PC-3 (cell line): Measurements from ENCODE around the gene LAMB4. TPM values are rescaled to one million over a fixed set of nuclear protein-coding genes. Genes with fewer than 3 reads are reported as not detected.
A peak's percentile ranks its signal among the peaks of the same experiment; 100 is the strongest.

Source experiments
- ATAC-seq: fragments of 200-7000 bp; cut with Tn5 transposase; 2 replicates; pipeline ENCODE4 v1.9.1; 2020; ENCODE audit warnings: mild to moderate bottlenecking, moderate library complexity
- BruUV-seq: library from RNA; stranded (reverse); fragments of 400-500 nt; replicated peaks from 2 replicates; lab custom pipeline; 2021; lab: Mats Ljungman, UMichigan
- CTCF ChIA-PET: fragments of 300-600 bp; sonication (Branson Sonifier 250); formaldehyde crosslinking; loops from one replicate; lab custom pipeline; 2022; ENCODE audit warnings: antibody characterized with exemption; lab: Charles Lee
- POLR2A ChIA-PET: fragments of 300-600 bp; sonication (Branson Sonifier 250); formaldehyde crosslinking; loops from one replicate; lab custom pipeline; 2022; ENCODE audit warnings: antibody characterized with exemption; ENCODE audit not compliant: unreplicated experiment; lab: Charles Lee
- DNase-seq: peaks from one replicate; pipeline ENCODE4 v3.0.0-alpha.2; 2015
- H2AFZ ChIP-seq: fragments of 300-600 bp; sonication (generic); 2 replicates; pipeline ENCODE4 v1.6.0; 2016; ENCODE audit warnings: antibody characterized with exemption, low read length
- H3F3A ChIP-seq: fragments of 300-600 bp; sonication (generic); one replicate; pipeline ENCODE4 v1.6.0; 2017; ENCODE audit warnings: antibody characterized with exemption, low read length, control low read depth, mild to moderate bottlenecking; ENCODE audit not compliant: unreplicated experiment
- H3K27ac ChIP-seq: fragments of 300-600 bp; sonication (generic); 2 replicates; pipeline ENCODE4 v1.5.1; 2016; ENCODE audit warnings: mild to moderate bottlenecking, low read length
- H3K27me3 ChIP-seq: fragments of 300-600 bp; sonication (generic); 2 replicates; pipeline ENCODE4 v1.6.1; 2016; ENCODE audit warnings: low read length, mixed read lengths
- H3K36me3 ChIP-seq: fragments of 300-600 bp; sonication (generic); 2 replicates; pipeline ENCODE4 v1.6.1; 2016; ENCODE audit warnings: low read depth, mixed run types, low read length, mixed read lengths
- H3K4me1 ChIP-seq: fragments of 300-600 bp; sonication (generic); 2 replicates; pipeline ENCODE4 v1.5.1; 2016; ENCODE audit warnings: low read length; ENCODE audit not compliant: insufficient read depth
- H3K4me2 ChIP-seq: fragments of 300-600 bp; sonication (generic); 2 replicates; pipeline ENCODE4 v1.6.0; 2016; ENCODE audit warnings: low read length
- H3K4me3 ChIP-seq: fragments of 300-600 bp; sonication (generic); 2 replicates; pipeline ENCODE4 v1.5.1; 2016; ENCODE audit warnings: mild to moderate bottlenecking, low read length, mixed read lengths
- H3K79me2 ChIP-seq: fragments of 300-600 bp; sonication (generic); 2 replicates; pipeline ENCODE4 v1.6.1; 2017; ENCODE audit warnings: low read length, mixed read lengths
- H3K9ac ChIP-seq: fragments of 300-600 bp; sonication (generic); 2 replicates; pipeline ENCODE4 v1.6.0; 2016; ENCODE audit warnings: mild to moderate bottlenecking, low read length
- H3K9me2 ChIP-seq: fragments of 300-600 bp; sonication (generic); replicated peaks from 2 replicates; pipeline ENCODE4 v1.6.1; 2016; ENCODE audit warnings: mixed run types, low read length, mixed read lengths
- H3K9me3 ChIP-seq: fragments of 300-600 bp; sonication (generic); 2 replicates; pipeline ENCODE4 v1.6.1; 2016; ENCODE audit warnings: low read length, mixed read lengths
- H4K20me1 ChIP-seq: fragments of 300-600 bp; sonication (generic); 2 replicates; pipeline ENCODE4 v1.6.1; 2016; ENCODE audit warnings: low read length, mixed read lengths
- EZH2 ChIP-seq: fragments of 300-600 bp; sonication (generic); IDR thresholded peaks from one replicate; pipeline ENCODE4 v1.6.1; 2017; ENCODE audit warnings: antibody characterized with exemption, mild to moderate bottlenecking, low read length; ENCODE audit not compliant: unreplicated experiment
- EZH2phosphoT487 ChIP-seq: fragments of 300-600 bp; sonication (generic); IDR thresholded peaks from 2 replicates; pipeline ENCODE4 v1.6.1; 2018; ENCODE audit warnings: mild to moderate bottlenecking, antibody characterized with exemption, low read length, borderline replicate concordance
- intact Hi-C: fragments of 100-400 bp; cut with micrococcal nuclease; formaldehyde crosslinking; loops from 2 replicates; pipeline ENCODE4 v1.9.0; 2023
- total RNA-seq: library from RNA; depleted of rRNA; stranded (reverse); fragments of >200 nt; gene quantifications from 2 replicates; pipeline ENCODE4 v1.2.3, GENCODE V29; 2014
- TF ChIP-seq, protein P1 (sequence below): fragments of 300-600 bp; sonication (generic); conservative IDR thresholded peaks from 2 replicates; pipeline ENCODE4 v1.5.1; 2017; ENCODE audit warnings: antibody characterized with exemption, low read depth, mild to moderate bottlenecking, low read length

The LAMB4 gene
- total RNA-seq, 1 experiment from 2014 or later = 0.04 TPM

DNA sequence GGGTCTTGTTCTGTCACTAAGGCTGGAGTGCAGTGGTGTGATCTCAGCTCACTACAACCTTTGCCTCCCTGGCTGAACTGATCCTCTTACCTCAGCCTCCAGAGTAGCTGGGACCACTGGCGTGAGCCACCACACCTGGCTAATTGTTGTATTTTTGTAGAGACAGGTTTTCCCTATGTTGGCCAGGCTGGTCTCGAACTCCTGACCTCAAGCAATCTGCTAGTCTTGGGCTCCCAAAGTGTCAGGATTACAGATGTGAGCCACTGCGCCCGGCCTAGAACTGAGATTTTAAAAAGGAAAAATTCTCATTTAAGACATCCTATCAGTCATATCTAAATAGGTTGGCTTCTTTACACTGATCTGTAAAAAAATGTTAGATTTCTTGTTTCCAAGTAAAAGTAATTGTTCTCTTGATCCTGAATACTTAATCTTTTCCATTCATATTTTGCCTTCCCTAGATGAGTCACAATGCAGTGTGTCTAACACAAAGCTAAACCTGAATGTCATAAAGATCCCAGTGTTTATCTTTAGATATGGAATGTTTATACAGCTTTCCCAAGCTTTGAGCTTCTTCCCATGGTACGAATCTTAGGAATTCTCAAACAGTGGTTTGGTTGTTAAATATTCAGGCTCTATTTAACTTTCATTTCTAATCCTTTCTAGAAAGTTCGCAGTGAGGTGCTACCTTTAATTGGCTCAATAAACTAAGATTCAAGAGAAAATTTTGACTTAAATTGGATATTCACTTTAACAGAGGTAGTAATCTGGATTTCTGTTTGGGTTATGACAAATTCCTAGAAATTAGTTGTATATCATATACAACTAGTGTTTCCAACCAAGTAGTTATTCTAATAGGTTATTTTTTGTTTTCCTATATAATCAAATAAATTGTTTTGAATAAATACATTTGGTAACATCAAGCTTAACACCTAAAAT lies 115.1 kb downstream of the LAMB4 start:
- no peaks in the 10 kb centered on the region for H3K9me2 ChIP-seq
- BruUV-seq = no TSS peak
- TF ChIP-seq EZH2phosphoT487 = no peak
- TF ChIP-seq, protein P1, sequence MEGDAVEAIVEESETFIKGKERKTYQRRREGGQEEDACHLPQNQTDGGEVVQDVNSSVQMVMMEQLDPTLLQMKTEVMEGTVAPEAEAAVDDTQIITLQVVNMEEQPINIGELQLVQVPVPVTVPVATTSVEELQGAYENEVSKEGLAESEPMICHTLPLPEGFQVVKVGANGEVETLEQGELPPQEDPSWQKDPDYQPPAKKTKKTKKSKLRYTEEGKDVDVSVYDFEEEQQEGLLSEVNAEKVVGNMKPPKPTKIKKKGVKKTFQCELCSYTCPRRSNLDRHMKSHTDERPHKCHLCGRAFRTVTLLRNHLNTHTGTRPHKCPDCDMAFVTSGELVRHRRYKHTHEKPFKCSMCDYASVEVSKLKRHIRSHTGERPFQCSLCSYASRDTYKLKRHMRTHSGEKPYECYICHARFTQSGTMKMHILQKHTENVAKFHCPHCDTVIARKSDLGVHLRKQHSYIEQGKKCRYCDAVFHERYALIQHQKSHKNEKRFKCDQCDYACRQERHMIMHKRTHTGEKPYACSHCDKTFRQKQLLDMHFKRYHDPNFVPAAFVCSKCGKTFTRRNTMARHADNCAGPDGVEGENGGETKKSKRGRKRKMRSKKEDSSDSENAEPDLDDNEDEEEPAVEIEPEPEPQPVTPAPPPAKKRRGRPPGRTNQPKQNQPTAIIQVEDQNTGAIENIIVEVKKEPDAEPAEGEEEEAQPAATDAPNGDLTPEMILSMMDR = no peak

GRCh38 chr7:108014215-108014614 lies 115.9 kb downstream of the LAMB4 start:
- Histone ChIP-seq H3K9me3 (no peaks in the 10 kb centered on the region), H3K4me1 (peaks cover 77% of the 10 kb centered on the region), H4K20me1 (no peaks in the 10 kb centered on the region), H3K27me3 (no peaks in the 10 kb centered on the region), H3K36me3 (no peaks in the 10 kb centered on the region), H3K4me2 (peak overlapping the region; percentile 79), H3F3A (peaks cover 12% of the 10 kb centered on the region), H3K79me2 (no peaks in the 10 kb centered on the region), H3K9me2 (no peaks in the 10 kb centered on the region), H3K4me3 (no peak overlapping the region), H3K9ac (peak overlapping the region; percentile 71), H3K27ac (peak overlapping the region; percentile 97), H2AFZ (no peak overlapping the region)
- intact Hi-C loops = loop anchor here (10.0 kb wide), 1 partner anchor 849 kb away; the partner anchor contains the start of gene HBP1
- TF ChIP-seq, protein P1 = no peak
- TF ChIP-seq EZH2phosphoT487 (no peak), EZH2 (no peak)
- BruUV-seq = no TSS peak
- CTCF ChIA-PET = no interaction called here
- POLR2A ChIA-PET = no interaction called here
- ATAC-seq (no peak), DNase-seq (no peak)

More for the DNA sequence above, 115.1 kb downstream of the LAMB4 start:
- Histone ChIP-seq H3F3A (peaks cover 9% of the 10 kb centered on the region), H3K9me3 (no peaks in the 10 kb centered on the region), H3K4me2 (peak overlapping the region; percentile 79), H3K36me3 (no peaks in the 10 kb centered on the region), H3K4me3 (peak overlapping the region; percentile 28), H3K27me3 (no peaks in the 10 kb centered on the region), H4K20me1 (no peaks in the 10 kb centered on the region), H2AFZ (no peak overlapping the region), H3K9ac (peak overlapping the region; percentile 81), H3K79me2 (no peaks in the 10 kb centered on the region), H3K27ac (peak overlapping the region; percentile 97), H3K4me1 (peaks cover 70% of the 10 kb centered on the region)
- intact Hi-C loops = loop anchor here (1.0 to 10.0 kb wide), 6 partner anchors 19 to 850 kb away; partner anchors contain the start of genes DLD and HBP1
- peak; percentile 59 for ATAC-seq
- POLR2A ChIA-PET = interaction anchor here (0.5 to 0.7 kb wide), 2 partner anchors 28 to 81 kb away, joined by 3 to 4 read pairs; no protein-coding TSS in a partner anchor
- DNase-seq = peak; percentile 82
- CTCF ChIA-PET = interaction anchor here (0.6 to 1.1 kb wide), 4 partner anchors 13 to 99 kb away, joined by 3 to 7 read pairs (median 5); no protein-coding TSS in a partner anchor
